Fibroblast of lung (primary cell): ENCODE data around the gene ZNF579.

Experiments used
- CTCF ChIP-seq, 2 donors: IDR thresholded peaks in 1 of 2; conservative IDR thresholded peaks in 1 of 2; 1 replicate in 1 of 2; 2 replicates in 1 of 2; pipeline ENCODE4 v1.5.1; 2011 to 2012; ENCODE audit warnings: low read length in 2 of 2, control low read depth in 1 of 2, inconsistent platforms in 1 of 2, low read depth in 1 of 2, mild to moderate bottlenecking in 1 of 2
- EZH2 ChIP-seq: IDR thresholded peaks from 2 replicates; pipeline ENCODE4 v1.5.1; 2012; ENCODE audit warnings: low read length, control low read depth, mild to moderate bottlenecking; ENCODE audit errors: missing control alignments

GRCh38 chr19:55549500-55550320 is 30.9 kb downstream of the ZNF579 start:
- TF ChIP-seq CTCF (conservative IDR thresholded peaks at IDR 0.05 in 1 of 2, IDR thresholded peaks at IDR 0.05 in 1 of 2; ENCODE audit: low read depth in 1 of 2, low read length in 2 of 2) (no peak), EZH2 (no peak)
